SU-DHL-6 (cell line): ENCODE results near the gene STARD9.

ENCODE experiments used
- EZH2phosphoT487 ChIP-seq: fragments of 200-600 bp; sonication (generic), shearing (Covaris generic); conservative IDR thresholded peaks from 2 replicates; pipeline ENCODE4 v1.6.1; 2018; ENCODE audit warnings: mild to moderate bottlenecking, antibody characterized with exemption, low read length, moderate library complexity, mixed read lengths
- TF ChIP-seq, protein P1 (sequence below): fragments of 200-600 bp; sonication (generic); IDR thresholded peaks from one replicate; pipeline ENCODE4 v1.5.1; 2017; ENCODE audit warnings: antibody characterized with exemption, mild to moderate bottlenecking, low read length, moderate library complexity; ENCODE audit not compliant: insufficient read depth, poor library complexity, severe bottlenecking

DNA sequence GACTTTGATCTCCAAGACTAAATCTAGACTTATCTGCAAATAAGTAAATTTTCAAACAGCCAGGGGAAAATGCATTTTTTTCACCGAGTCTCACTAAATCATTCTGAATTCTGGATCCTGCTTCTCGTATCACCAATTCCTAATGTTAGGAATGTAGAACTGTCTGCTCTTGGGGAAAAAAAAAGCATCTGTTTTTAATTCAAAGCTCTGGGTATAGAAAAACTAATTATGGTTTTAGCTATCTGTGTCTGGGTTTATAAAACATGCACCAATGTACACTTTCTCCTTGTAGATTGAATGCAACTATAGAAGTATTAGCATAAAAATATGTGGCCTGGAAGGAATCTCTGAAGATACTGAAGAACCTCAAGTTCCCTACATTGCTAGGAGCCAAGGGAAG lies 166.3 kb downstream of the STARD9 start:
- TF ChIP-seq, protein P1, sequence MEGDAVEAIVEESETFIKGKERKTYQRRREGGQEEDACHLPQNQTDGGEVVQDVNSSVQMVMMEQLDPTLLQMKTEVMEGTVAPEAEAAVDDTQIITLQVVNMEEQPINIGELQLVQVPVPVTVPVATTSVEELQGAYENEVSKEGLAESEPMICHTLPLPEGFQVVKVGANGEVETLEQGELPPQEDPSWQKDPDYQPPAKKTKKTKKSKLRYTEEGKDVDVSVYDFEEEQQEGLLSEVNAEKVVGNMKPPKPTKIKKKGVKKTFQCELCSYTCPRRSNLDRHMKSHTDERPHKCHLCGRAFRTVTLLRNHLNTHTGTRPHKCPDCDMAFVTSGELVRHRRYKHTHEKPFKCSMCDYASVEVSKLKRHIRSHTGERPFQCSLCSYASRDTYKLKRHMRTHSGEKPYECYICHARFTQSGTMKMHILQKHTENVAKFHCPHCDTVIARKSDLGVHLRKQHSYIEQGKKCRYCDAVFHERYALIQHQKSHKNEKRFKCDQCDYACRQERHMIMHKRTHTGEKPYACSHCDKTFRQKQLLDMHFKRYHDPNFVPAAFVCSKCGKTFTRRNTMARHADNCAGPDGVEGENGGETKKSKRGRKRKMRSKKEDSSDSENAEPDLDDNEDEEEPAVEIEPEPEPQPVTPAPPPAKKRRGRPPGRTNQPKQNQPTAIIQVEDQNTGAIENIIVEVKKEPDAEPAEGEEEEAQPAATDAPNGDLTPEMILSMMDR: no peak
- TF ChIP-seq EZH2phosphoT487: no peak
